OCI-LY7 (cell line): ENCODE results near the gene ANTKMT. TPM values are rescaled to one million over a fixed set of nuclear protein-coding genes. Genes with fewer than 3 reads are reported as not detected.
"Not testable (repeated sequence)": the region's sequence is repeated elsewhere in the genome, so short reads cannot be mapped to it uniquely, and the experiment has no call there.

Experiments used
- BruUV-seq: library from RNA; stranded (reverse); fragments of 400-500 nt; replicated peaks from 2 replicates; lab custom pipeline; 2021; lab: Mats Ljungman, UMichigan
- CTCF ChIA-PET: fragments of 300-600 bp; sonication (Branson Sonifier 250); formaldehyde crosslinking; loops from one replicate; lab custom pipeline; 2022; ENCODE audit warnings: antibody characterized with exemption; ENCODE audit not compliant: unreplicated experiment; lab: Charles Lee
- POLR2A ChIA-PET: fragments of 300-600 bp; sonication (Branson Sonifier 250); formaldehyde crosslinking; loops from one replicate; lab custom pipeline; 2022; ENCODE audit warnings: antibody characterized with exemption; lab: Charles Lee
- DNase-seq: peaks from one replicate; pipeline ENCODE4 v3.0.0-alpha.2; 2015; ENCODE audit warnings: low spot score
- H2AFZ ChIP-seq: fragments of 200-600 bp; sonication (generic), shearing (Covaris generic); 2 replicates; pipeline ENCODE4 v1.6.1; 2014; ENCODE audit warnings: mild to moderate bottlenecking, antibody characterized with exemption, low read length, moderate library complexity
- H3K27ac ChIP-seq: fragments of 200-600 bp; sonication (generic); 2 replicates; pipeline ENCODE4 v1.5.1; 2014; ENCODE audit warnings: mixed run types, low read depth, mild to moderate bottlenecking, moderate library complexity, low read length, inconsistent platforms; ENCODE audit not compliant: poor library complexity, severe bottlenecking
- H3K36me3 ChIP-seq: fragments of 200-600 bp; sonication (generic); 2 replicates; pipeline ENCODE4 v1.6.1; 2014; ENCODE audit warnings: mild to moderate bottlenecking, antibody characterized with exemption, low read length, moderate library complexity, mixed read lengths; ENCODE audit not compliant: insufficient read depth
- H3K4me1 ChIP-seq: fragments of 200-600 bp; sonication (generic); 2 replicates; pipeline ENCODE4 v1.5.1; 2014; ENCODE audit warnings: mild to moderate bottlenecking, low read length; ENCODE audit not compliant: insufficient read depth, poor library complexity, severe bottlenecking
- H3K4me2 ChIP-seq: fragments of 200-600 bp; sonication (generic); 2 replicates; pipeline ENCODE4 v1.6.1; 2014; ENCODE audit warnings: mild to moderate bottlenecking, low read length
- H3K4me3 ChIP-seq: fragments of 200-600 bp; sonication (generic); 2 replicates; pipeline ENCODE4 v1.5.1; 2014; ENCODE audit warnings: mild to moderate bottlenecking, low read depth, low read length; ENCODE audit not compliant: poor library complexity, severe bottlenecking
- H3K79me2 ChIP-seq: fragments of 200-600 bp; sonication (generic); 2 replicates; pipeline ENCODE4 v1.6.1; 2016; ENCODE audit warnings: low read depth, mild to moderate bottlenecking, low read length, moderate library complexity, mixed read lengths; ENCODE audit not compliant: insufficient read depth
- H3K9me2 ChIP-seq: fragments of 200-600 bp; sonication (generic); 2 replicates; pipeline ENCODE4 v1.6.1; 2016; ENCODE audit warnings: mild to moderate bottlenecking, low read length, mixed read lengths; ENCODE audit not compliant: insufficient read depth
- H3K9me3 ChIP-seq: fragments of 200-600 bp; sonication (generic); 2 replicates; pipeline ENCODE4 v1.6.1; 2014; ENCODE audit warnings: mild to moderate bottlenecking, mixed run types, low read length, mixed read lengths
- H4K20me1 ChIP-seq: fragments of 200-600 bp; sonication (generic); 2 replicates; pipeline ENCODE4 v1.6.1; 2014; ENCODE audit warnings: mild to moderate bottlenecking, antibody characterized with exemption, low read length, moderate library complexity, mixed read lengths; ENCODE audit not compliant: insufficient read depth
- EZH2phosphoT487 ChIP-seq: fragments of 200-600 bp; sonication (generic); IDR thresholded peaks from 2 replicates; pipeline ENCODE4 v1.6.1; 2018; ENCODE audit warnings: low read depth, borderline replicate concordance, mild to moderate bottlenecking, mixed run types, antibody characterized with exemption, low read length, moderate library complexity, mixed read lengths
- intact Hi-C: fragments of 100-400 bp; cut with micrococcal nuclease; formaldehyde crosslinking; loops from one replicate; pipeline ENCODE4 v1.10.0; 2022; ENCODE audit not compliant: unreplicated experiment
- total RNA-seq, 2 experiments: library from RNA; depleted of rRNA in 1 of 2; stranded (reverse); fragments of >200 nt in 1 of 2; shearing (Covaris generic) in 1 of 2; gene quantifications; 2 replicates each; pipeline ENCODE4 v1.2.3, GENCODE V29; 2014 to 2022
- TF ChIP-seq, protein P1 (sequence below): fragments of 200-600 bp; sonication (generic); conservative IDR thresholded peaks from 2 replicates; pipeline ENCODE4 v1.5.1; 2014; ENCODE audit warnings: mild to moderate bottlenecking, antibody characterized with exemption, low read length, moderate library complexity, mixed read lengths

The ANTKMT gene
- total RNA-seq, 2 experiments from 2014 or later = 46.5 to 51.3 TPM

DNA sequence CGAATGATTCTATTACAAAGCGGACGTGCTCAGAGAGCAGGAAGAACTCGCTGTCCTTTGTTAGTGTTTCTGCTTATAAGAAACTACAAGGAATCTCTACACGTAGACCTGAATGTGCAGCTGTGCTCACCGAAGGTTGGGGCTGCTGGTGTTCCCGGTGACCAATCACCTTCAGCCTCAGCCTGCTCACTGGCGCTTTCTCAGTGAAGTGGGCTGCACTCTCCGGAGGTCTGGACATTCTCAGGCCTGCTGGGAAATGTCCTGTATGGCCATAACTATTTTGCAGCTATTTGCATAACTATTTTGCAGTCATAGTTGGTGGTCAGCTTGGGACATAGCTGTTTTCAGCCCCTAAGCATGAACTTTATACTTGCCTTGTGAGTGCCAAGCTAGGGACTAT lies 29.5 kb downstream of the ANTKMT start:
- POLR2A ChIA-PET = no interaction called here

DNA sequence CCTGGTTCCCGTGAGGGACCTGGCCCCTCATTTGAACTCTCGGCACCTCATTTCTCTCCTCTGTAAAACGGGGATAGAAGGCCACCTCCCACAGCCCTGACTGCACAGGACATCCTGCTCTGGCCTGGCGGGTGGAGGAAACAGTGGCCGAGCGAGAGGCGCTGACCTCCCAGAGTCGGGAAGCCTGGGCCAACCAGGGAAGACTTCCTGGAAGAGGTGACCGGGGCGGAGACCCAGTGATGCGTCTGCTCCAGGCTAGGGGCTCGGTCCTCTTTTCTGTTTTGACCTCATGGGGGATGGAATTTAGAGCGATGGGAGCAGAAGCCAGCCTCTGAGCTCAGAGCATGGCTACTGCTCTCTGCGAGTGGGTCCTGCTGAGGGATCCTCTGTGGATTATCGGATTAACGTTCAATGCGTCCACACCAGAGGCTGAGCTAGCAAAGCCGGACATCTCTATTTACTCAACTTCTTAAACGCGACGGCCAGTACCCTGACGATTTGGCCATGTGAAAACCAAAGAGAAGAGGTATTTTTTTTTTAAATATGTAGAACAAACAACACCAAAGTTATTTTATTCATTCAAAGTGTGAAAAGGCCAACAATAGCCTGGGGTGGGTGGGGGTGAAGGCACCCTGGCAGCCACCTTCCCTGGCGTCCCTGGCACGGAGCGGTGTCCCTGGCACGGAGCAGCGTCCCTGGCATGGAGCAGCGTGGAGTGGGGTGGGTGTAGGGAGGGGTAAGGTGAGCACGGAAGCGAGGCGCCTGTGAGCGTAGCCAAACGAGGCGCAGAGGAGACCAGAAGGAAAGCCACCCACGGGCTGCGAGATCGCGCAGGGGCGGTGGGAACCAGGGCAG lies 30.4 kb downstream of the ANTKMT start:
- CTCF ChIA-PET = no interaction called here
- H3K4me2 ChIP-seq = no peak overlapping the region
- no peaks in the 10 kb centered on the region for H3K9me3 ChIP-seq
- intact Hi-C loops = no loop called here
- H3K36me3 ChIP-seq = no peaks in the 10 kb centered on the region
- no peaks in the 10 kb centered on the region for H3K9me2 ChIP-seq
- H3K4me1 ChIP-seq = no peaks in the 10 kb centered on the region
- H2AFZ ChIP-seq = no peak overlapping the region
- POLR2A ChIA-PET = no interaction called here
- H3K79me2 ChIP-seq = no peaks in the 10 kb centered on the region
- BruUV-seq = no TSS peak
- no peak overlapping the region for H3K4me3 ChIP-seq
- no peak overlapping the region for H3K27ac ChIP-seq
- TF ChIP-seq, protein P1, sequence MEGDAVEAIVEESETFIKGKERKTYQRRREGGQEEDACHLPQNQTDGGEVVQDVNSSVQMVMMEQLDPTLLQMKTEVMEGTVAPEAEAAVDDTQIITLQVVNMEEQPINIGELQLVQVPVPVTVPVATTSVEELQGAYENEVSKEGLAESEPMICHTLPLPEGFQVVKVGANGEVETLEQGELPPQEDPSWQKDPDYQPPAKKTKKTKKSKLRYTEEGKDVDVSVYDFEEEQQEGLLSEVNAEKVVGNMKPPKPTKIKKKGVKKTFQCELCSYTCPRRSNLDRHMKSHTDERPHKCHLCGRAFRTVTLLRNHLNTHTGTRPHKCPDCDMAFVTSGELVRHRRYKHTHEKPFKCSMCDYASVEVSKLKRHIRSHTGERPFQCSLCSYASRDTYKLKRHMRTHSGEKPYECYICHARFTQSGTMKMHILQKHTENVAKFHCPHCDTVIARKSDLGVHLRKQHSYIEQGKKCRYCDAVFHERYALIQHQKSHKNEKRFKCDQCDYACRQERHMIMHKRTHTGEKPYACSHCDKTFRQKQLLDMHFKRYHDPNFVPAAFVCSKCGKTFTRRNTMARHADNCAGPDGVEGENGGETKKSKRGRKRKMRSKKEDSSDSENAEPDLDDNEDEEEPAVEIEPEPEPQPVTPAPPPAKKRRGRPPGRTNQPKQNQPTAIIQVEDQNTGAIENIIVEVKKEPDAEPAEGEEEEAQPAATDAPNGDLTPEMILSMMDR = no peak
- TF ChIP-seq EZH2phosphoT487 = no peak
- no peaks in the 10 kb centered on the region for H4K20me1 ChIP-seq
- DNase-seq = no peak

More for the DNA sequence above, 29.5 kb downstream of the ANTKMT start:
- Histone ChIP-seq H4K20me1 (no peaks in the 10 kb centered on the region), H2AFZ (no peak overlapping the region), H3K9me2 (no peaks in the 10 kb centered on the region), H3K79me2 (no peaks in the 10 kb centered on the region), H3K4me1 (peaks cover 3% of the 10 kb centered on the region), H3K4me2 (no peak overlapping the region), H3K4me3 (no peak overlapping the region), H3K9me3 (no peaks in the 10 kb centered on the region), H3K36me3 (no peaks in the 10 kb centered on the region), H3K27ac (no peak overlapping the region)
- intact Hi-C loops = no loop called here
- CTCF ChIA-PET = no interaction called here
- BruUV-seq = no TSS peak
- no peak for DNase-seq
- TF ChIP-seq, protein P1 = no peak
- no peak for TF ChIP-seq EZH2phosphoT487

DNA sequence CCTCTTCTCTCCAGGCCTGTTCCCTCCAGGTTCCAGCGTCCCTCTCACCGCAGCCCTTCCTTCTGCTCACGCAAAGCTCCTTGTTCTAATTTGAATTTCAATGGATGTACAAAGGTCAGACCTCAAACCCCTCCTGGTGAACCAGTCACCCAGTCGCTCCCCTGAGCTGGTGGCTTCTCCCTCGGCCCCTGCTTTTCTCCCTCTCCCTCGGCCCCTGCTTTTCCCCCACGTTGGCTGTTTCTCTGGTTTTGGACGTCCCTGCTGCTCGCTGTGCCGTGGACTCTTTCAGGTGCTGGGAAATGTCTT lies 31.0 kb downstream of the ANTKMT start:
- Histone ChIP-seq H3K9me2 (no peaks in the 10 kb centered on the region), H3K4me2 (no peak overlapping the region), H3K27ac (no peak overlapping the region), H3K4me1 (no peaks in the 10 kb centered on the region), H3K4me3 (no peak overlapping the region), H3K79me2 (no peaks in the 10 kb centered on the region), H4K20me1 (no peaks in the 10 kb centered on the region), H3K9me3 (no peaks in the 10 kb centered on the region), H3K36me3 (no peaks in the 10 kb centered on the region), H2AFZ (no peak overlapping the region)
- TF ChIP-seq EZH2phosphoT487 = no peak
- TF ChIP-seq, protein P1 = no peak
- CTCF ChIA-PET = no interaction called here
- intact Hi-C loops = no loop called here
- DNase-seq = no peak
- POLR2A ChIA-PET = no interaction called here
- BruUV-seq = no TSS peak

DNA sequence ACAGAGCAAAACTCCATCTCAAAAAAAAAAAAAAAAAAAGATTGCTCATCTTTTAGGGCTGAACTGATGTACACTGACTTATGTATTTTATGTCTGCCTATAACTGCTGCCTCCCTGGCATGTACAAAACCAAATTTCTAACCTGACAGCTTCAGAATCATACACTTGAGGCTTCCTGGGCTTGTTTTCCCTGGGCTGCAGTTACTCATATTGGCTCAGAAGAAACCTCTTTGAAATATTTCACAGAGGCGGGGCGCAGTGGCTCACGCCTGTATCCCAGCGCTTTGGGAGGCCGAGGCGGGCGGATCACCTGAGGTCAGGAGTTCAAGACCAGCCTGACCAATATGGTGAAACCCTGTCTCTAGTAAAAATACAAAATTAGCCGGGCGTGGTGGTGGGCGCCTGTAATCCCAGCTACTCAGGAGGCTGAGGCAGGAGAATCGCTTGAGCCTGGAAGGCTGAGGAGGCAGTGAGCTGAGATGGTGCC lies 33.2 kb downstream of the ANTKMT start:
- H3K79me2 ChIP-seq, H3K9me3 ChIP-seq, POLR2A ChIA-PET, CTCF ChIA-PET, H3K4me1 ChIP-seq, H4K20me1 ChIP-seq, DNase-seq, H2AFZ ChIP-seq, intact Hi-C loops, BruUV-seq, H3K36me3 ChIP-seq, H3K9me2 ChIP-seq, H3K4me2 ChIP-seq, H3K4me3 ChIP-seq, H3K27ac ChIP-seq: not testable (repeated sequence)
